K562 (cell line): ENCODE measurements around the gene RHOB. TPM values are rescaled to one million over a fixed set of nuclear protein-coding genes. Genes with fewer than 3 reads are reported as not detected.

Experiments
- ATAC-seq: fragments of 200-7000 bp; cut with Tn5 transposase; 3 replicates; pipeline ENCODE4 v1.9.1; 2020; ENCODE audit warnings: moderate library complexity
- BruUV-seq: library from RNA; stranded (reverse); fragments of 400-500 nt; replicated peaks from 2 replicates; lab custom pipeline; 2021; lab: Mats Ljungman, UMichigan
- CTCF ChIA-PET: fragments of 300-600 bp; formaldehyde crosslinking; extraction: SDS; loops from one replicate; lab custom pipeline; 2021; ENCODE audit warnings: low intra/inter-chr PET ratio; lab: Yijun Ruan, JAX
- POLR2A ChIA-PET: fragments of 300-600, 350-650 bp; sonication (Branson Sonifier 250); formaldehyde crosslinking; extraction: SDS; loops from one replicate; lab custom pipeline; 2021; ENCODE audit warnings: antibody characterized with exemption, inconsistent platforms; lab: Yijun Ruan, JAX
- DNase-seq, 4 experiments: peaks; one replicate each; pipeline versions ENCODE4 v3.0.0 to v3.0.0-alpha.2; 2011 to 2018; ENCODE audit warnings: low spot score in 3 of 4, mixed read lengths in 3 of 4; ENCODE audit errors: extremely low read depth in 1 of 4
- FAIRE-seq: peaks from 2 replicates; lab custom pipeline; 2011; peaks lifted over from hg19 to GRCh38; lab: Jason Lieb, UNC
- H2AFZ ChIP-seq: 2 replicates; pipeline ENCODE4 v1.6.0; 2011; ENCODE audit warnings: low read depth, low read length, control low read depth, inconsistent platforms
- H3K27ac ChIP-seq: fragments of 200-600 bp; 3 replicates; pipeline ENCODE4 v1.8.0; 2011; ENCODE audit warnings: low read depth, mild to moderate bottlenecking, control low read depth, inconsistent platforms, low read length, moderate library complexity, mixed read lengths; ENCODE audit errors: extremely low read depth
- H3K27me3 ChIP-seq, 2 experiments: fragments of 300-600 bp in 1 of 2; 2 replicates in 1 of 2; 3 replicates in 1 of 2; pipeline versions ENCODE4 v1.6.0 to v1.8.0; 2011; ENCODE audit warnings: inconsistent platforms in 2 of 2, low read length in 2 of 2, mild to moderate bottlenecking in 1 of 2, mixed read lengths in 1 of 2, moderate library complexity in 1 of 2; ENCODE audit not compliant: control insufficient read depth in 2 of 2, insufficient read depth in 2 of 2
- H3K36me3 ChIP-seq: fragments of 300-600 bp; 3 replicates; pipeline ENCODE4 v1.8.0; 2011; ENCODE audit warnings: mild to moderate bottlenecking, low read length, inconsistent platforms; ENCODE audit not compliant: control insufficient read depth, insufficient read depth
- H3K4me1 ChIP-seq, 2 experiments: fragments of 200-600 bp in 1 of 2; replicated peaks in 1 of 2; 2 replicates in 1 of 2; 3 replicates in 1 of 2; pipeline versions ENCODE4 v1.5.1 to v1.8.0; 2011; ENCODE audit warnings: inconsistent platforms in 2 of 2, low read length in 2 of 2, mild to moderate bottlenecking in 1 of 2, mixed read lengths in 1 of 2, moderate library complexity in 1 of 2; ENCODE audit not compliant: control insufficient read depth in 2 of 2, insufficient read depth in 2 of 2
- H3K4me2 ChIP-seq: 2 replicates; pipeline ENCODE4 v1.6.1; 2011; ENCODE audit warnings: low read length, control low read depth, inconsistent platforms, mixed read lengths; ENCODE audit not compliant: insufficient read depth
- H3K4me3 ChIP-seq: fragments of 200-600 bp; sonication (generic), shearing (Covaris generic); 2 replicates; pipeline ENCODE4 v1.5.1; 2016; ENCODE audit warnings: control low read depth, inconsistent platforms
- H3K79me2 ChIP-seq: fragments of 200-600 bp; 3 replicates; pipeline ENCODE4 v1.8.0; 2011; ENCODE audit warnings: low read length, inconsistent platforms; ENCODE audit not compliant: control insufficient read depth, insufficient read depth
- H3K9ac ChIP-seq, 2 experiments: 2 replicates each; pipeline versions ENCODE4 v1.6.0 to v1.6.1; 2011; ENCODE audit warnings: low read depth in 2 of 2, low read length in 2 of 2, control low read depth in 1 of 2, inconsistent platforms in 1 of 2, mild to moderate bottlenecking in 1 of 2, mixed read lengths in 1 of 2; ENCODE audit not compliant: insufficient read depth in 1 of 2
- H3K9me1 ChIP-seq: one replicate; pipeline ENCODE4 v1.6.0; 2011; ENCODE audit warnings: inconsistent platforms, mild to moderate bottlenecking, low read length, moderate library complexity; ENCODE audit not compliant: control insufficient read depth, insufficient read depth
- H3K9me3 ChIP-seq: replicated peaks from 2 replicates; pipeline ENCODE4 v1.5.1; 2011; ENCODE audit warnings: low read depth, low read length, inconsistent platforms; ENCODE audit not compliant: control insufficient read depth, insufficient read depth
- H4K20me1 ChIP-seq: replicated peaks from 2 replicates; pipeline ENCODE4 v1.6.1; 2011; ENCODE audit warnings: low read length, inconsistent platforms, mixed read lengths; ENCODE audit not compliant: control insufficient read depth, insufficient read depth
- AFF1 ChIP-seq, 2 experiments: fragments of 450-650 bp; IDR thresholded peaks; 2 replicates each; pipeline ENCODE4 v1.6.1; 2018; ENCODE audit warnings: mild to moderate bottlenecking in 2 of 2, low read depth in 1 of 2; ENCODE audit not compliant: partially characterized antibody in 2 of 2
- ARHGAP35 ChIP-seq: fragments of 450-650 bp; IDR thresholded peaks from 2 replicates; pipeline ENCODE4 v1.6.1; 2018; ENCODE audit not compliant: partially characterized antibody
- RBM25 ChIP-seq: fragments of 200-400 bp; formaldehyde crosslinking; IDR thresholded peaks from 2 replicates; pipeline ENCODE4 v1.6.1; 2018; ENCODE audit warnings: low read length, low read depth, moderate library complexity; ENCODE audit not compliant: severe bottlenecking
- ZFX ChIP-seq: sonication (generic); formaldehyde crosslinking; IDR thresholded peaks from 2 replicates; pipeline ENCODE4 v1.8.0; 2022; ENCODE audit warnings: mild to moderate bottlenecking, missing genetic modification reagents, moderate library complexity
- WGBS: fragments of 100-300 bp; shearing (Covaris generic); methylation state at CpG from one replicate; pipeline ENCODE4 v1.1.6; 2016; ENCODE audit warnings: low coverage, mixed read lengths; ENCODE audit not compliant: insufficient coverage; ENCODE audit errors: missing lambda C conversion rate; 5-methylcytosine and 5-hydroxymethylcytosine counted together
- in situ Hi-C: fragments of 300-500 bp; cut with MboI; formaldehyde crosslinking; loops from 4 replicates; pipeline ENCODE4 v1.15.0; 2018; ENCODE audit warnings: inconsistent platforms, mixed read lengths
- intact Hi-C: fragments of 100-400 bp; cut with micrococcal nuclease; formaldehyde crosslinking; loops from 2 replicates; pipeline ENCODE4 v1.14.2; 2022
- polyA plus RNA-seq, 8 experiments: library from polyadenylated mRNA; depleted of rRNA in 4 of 8; stranded (reverse) in 5 of 8; unstranded in 3 of 8; fragments of >200 nt; fragmentation: Nextera tagmentation in 2 of 8; fragmentation: Illumina TruSeq in 1 of 8; extraction: Ambion mirVana in 2 of 8; extraction: Trizol in 1 of 8; gene quantifications; 2 replicates each; pipeline versions ENCODE4 v1.2.1 to v1.2.3, GENCODE V29; 2011 to 2014; ENCODE audit warnings: inconsistent platforms in 1 of 8, missing spikeins in 1 of 8
- total RNA-seq, 7 experiments: library from RNA; depleted of rRNA in 6 of 7; stranded (reverse); fragments of >200 nt in 6 of 7; fragmentation: Illumina TruSeq in 2 of 7; extraction: Trizol in 2 of 7; gene quantifications; 2 replicates each; pipeline versions ENCODE4 v1.2.1 to v1.2.3, GENCODE V29; 2011 to 2021; ENCODE audit warnings: low replicate concordance in 1 of 7

Gene RHOB
- total and polyA plus RNA-seq, 9 of the 15 experiments (the other 6 are each of a cell fraction or from before 2014, with no cell fraction given), result 0.07 to 4.8 (median 1.1) TPM

GRCh38 chr2:20476481-20476880 lies 29.6 kb downstream of the RHOB start:
- Histone ChIP-seq H2AFZ (no peak overlapping the region), H4K20me1 (no peaks in the 10 kb centered on the region), H3K9me3 (no peaks in the 10 kb centered on the region), H3K4me2 (no peak overlapping the region), H3K36me3 (no peaks in the 10 kb centered on the region), H3K4me1 (no peaks in the 10 kb centered on the region), H3K4me3 (no peak overlapping the region), H3K79me2 (no peaks in the 10 kb centered on the region), H3K9me1 (no peaks in the 10 kb centered on the region), H3K9ac (no peak overlapping the region), H3K27me3 (peaks cover 2 to 21% of the 10 kb centered on the region in 2 experiments; a peak in 3 of 5 replicates), H3K27ac (no peak overlapping the region)
- 0% methylated on average over 1 of the region's 1 CpG for WGBS
- ATAC-seq (no peak), DNase-seq (no peak), FAIRE-seq (no peak)
- BruUV-seq, result no TSS peak
- in situ Hi-C loops (no loop called here), intact Hi-C loops (no loop called here)
- POLR2A ChIA-PET, result interaction anchor here (1.1 kb wide), 1 partner anchor 10 kb away, joined by 3 read pairs; no protein-coding TSS in a partner anchor
- TF ChIP-seq AFF1 (IDR thresholded peaks at IDR 0.05; ENCODE audit: low read depth in 1 of 2, partially characterized antibody in 2 of 2) (no peak), ARHGAP35 (no peak), ZFX (CRISPR knock-in tag) (no peak), RBM25 (peak; percentile 57)
- CTCF ChIA-PET, result no interaction called here
